Endothelial cell of umbilical vein (primary cell): ENCODE results near the gene AKT1. TPM values are rescaled to one million over a fixed set of nuclear protein-coding genes. Genes with fewer than 3 reads are reported as not detected.
A peak's percentile ranks its signal among the peaks of the same experiment; 100 is the strongest.

ENCODE experiments used
- BruUV-seq: library from RNA; stranded (reverse); fragments of 400-500 nt; replicated peaks from 2 replicates; lab custom pipeline; 2021; lab: Mats Ljungman, UMichigan
- CTCF ChIA-PET: fragments of 300-600, 350-600 bp; sonication (Branson Sonifier 250); formaldehyde crosslinking; loops from one replicate; lab custom pipeline; 2021; ENCODE audit warnings: antibody characterized with exemption, inconsistent platforms; lab: Charles Lee
- POLR2A ChIA-PET: fragments of 300-600, 350-600 bp; sonication (Branson Sonifier 250); formaldehyde crosslinking; loops from one replicate; lab custom pipeline; 2021; ENCODE audit warnings: antibody characterized with exemption, inconsistent platforms; lab: Charles Lee
- DNase-seq: peaks from one replicate; pipeline ENCODE4 v3.0.0-alpha.2; 2011; ENCODE audit warnings: low read depth, low spot score
- FAIRE-seq: peaks from 2 replicates; lab custom pipeline; 2011; peaks lifted over from hg19 to GRCh38; lab: Jason Lieb, UNC
- H2AFZ ChIP-seq: 2 replicates; pipeline ENCODE4 v1.6.0; 2012; ENCODE audit warnings: low read depth, low read length, control low read depth, inconsistent platforms
- H3K27ac ChIP-seq: 2 replicates; pipeline ENCODE4 v1.5.1; 2011; ENCODE audit warnings: low read depth, mild to moderate bottlenecking, control low read depth, low read length, moderate library complexity; ENCODE audit not compliant: insufficient read depth
- H3K27me3 ChIP-seq, 2 experiments: 2 replicates each; pipeline versions ENCODE4 v1.6.0 to v1.6.1; 2011; ENCODE audit warnings: low read length in 2 of 2, mixed read lengths in 1 of 2; ENCODE audit not compliant: control insufficient read depth in 2 of 2, insufficient read depth in 2 of 2
- H3K36me3 ChIP-seq, 2 experiments: 2 replicates in 1 of 2; 3 replicates in 1 of 2; pipeline ENCODE4 v1.5.1; 2011; ENCODE audit warnings: low read length in 2 of 2, mild to moderate bottlenecking in 1 of 2, moderate library complexity in 1 of 2; ENCODE audit not compliant: control insufficient read depth in 2 of 2, insufficient read depth in 2 of 2; ENCODE audit errors: extremely low read depth in 1 of 2
- H3K4me1 ChIP-seq: 3 replicates; pipeline ENCODE4 v1.5.1; 2011; ENCODE audit warnings: mild to moderate bottlenecking, low read length; ENCODE audit not compliant: control insufficient read depth, insufficient read depth; ENCODE audit errors: extremely low read depth
- H3K4me2 ChIP-seq: 2 replicates; pipeline ENCODE4 v1.6.1; 2011; ENCODE audit warnings: low read length, control low read depth, mixed read lengths; ENCODE audit not compliant: insufficient read depth
- H3K4me3 ChIP-seq, 3 experiments: fragments of 200-600 bp in 1 of 3; sonication (generic), shearing (Covaris generic) in 1 of 3; replicated peaks in 1 of 3; 2 replicates each; pipeline ENCODE4 v1.5.1; 2011 to 2016; ENCODE audit warnings: control low read depth in 3 of 3, low read length in 3 of 3, mild to moderate bottlenecking in 2 of 3, inconsistent platforms in 1 of 3, low read depth in 1 of 3, moderate library complexity in 1 of 3; ENCODE audit not compliant: insufficient read depth in 1 of 3
- H3K79me2 ChIP-seq: 2 replicates; pipeline ENCODE4 v1.6.0; 2012; ENCODE audit warnings: low read length, inconsistent platforms; ENCODE audit not compliant: control insufficient read depth, insufficient read depth
- H3K9ac ChIP-seq: replicated peaks from 2 replicates; pipeline ENCODE3; 2011; ENCODE audit warnings: low read length, control low read depth; ENCODE audit not compliant: insufficient read depth; ENCODE audit errors: extremely low read depth
- H3K9me1 ChIP-seq: replicated peaks from 3 replicates; pipeline ENCODE4 v1.6.0; 2011; ENCODE audit warnings: mild to moderate bottlenecking, low read length; ENCODE audit not compliant: control insufficient read depth, insufficient read depth; ENCODE audit errors: extremely low read depth
- H3K9me3 ChIP-seq: replicated peaks from 2 replicates; pipeline ENCODE4 v1.5.1; 2012; ENCODE audit warnings: low read length, inconsistent platforms; ENCODE audit not compliant: control insufficient read depth, insufficient read depth
- H4K20me1 ChIP-seq: replicated peaks from 2 replicates; pipeline ENCODE3; 2011; ENCODE audit warnings: mild to moderate bottlenecking, low read length; ENCODE audit not compliant: control insufficient read depth, insufficient read depth; ENCODE audit errors: extremely low read depth
- CTCF ChIP-seq, 2 donors: IDR thresholded peaks; 1 replicate in 1 of 2; 2 replicates in 1 of 2; pipeline ENCODE4 v1.5.1; 2011; ENCODE audit warnings: low read length in 2 of 2, mild to moderate bottlenecking in 2 of 2, moderate library complexity in 2 of 2, control low read depth in 1 of 2, inconsistent platforms in 1 of 2, low read depth in 1 of 2; ENCODE audit not compliant: insufficient read depth in 1 of 2; ENCODE audit errors: extremely low read depth in 1 of 2
- EZH2 ChIP-seq: IDR thresholded peaks from 2 replicates; pipeline ENCODE4 v1.6.1; 2012; ENCODE audit warnings: borderline replicate concordance, low read depth, mild to moderate bottlenecking, moderate library complexity, low read length, inconsistent platforms; ENCODE audit not compliant: severe bottlenecking
- FOS ChIP-seq: IDR thresholded peaks from 2 replicates; pipeline ENCODE4 v1.6.1; 2011; ENCODE audit warnings: mild to moderate bottlenecking, low read length, moderate library complexity, borderline replicate concordance; ENCODE audit not compliant: insufficient read depth
- JUN ChIP-seq: IDR thresholded peaks from 2 replicates; pipeline ENCODE4 v1.6.1; 2011; ENCODE audit warnings: borderline replicate concordance, low read depth; ENCODE audit not compliant: insufficient read length, insufficient read depth
- MAX ChIP-seq: IDR thresholded peaks from 2 replicates; pipeline ENCODE4 v1.6.1; 2011; ENCODE audit not compliant: insufficient read depth, insufficient read length
- MYC ChIP-seq: IDR thresholded peaks from one replicate; pipeline ENCODE4 v1.6.1; 2011; ENCODE audit warnings: mild to moderate bottlenecking, low read depth, low read length
- POLR2A ChIP-seq: IDR thresholded peaks from 2 replicates; pipeline ENCODE4 v1.6.1; 2012; ENCODE audit warnings: low read depth, mild to moderate bottlenecking, control low read depth, low read length
- dilution Hi-C: fragments of 300-500 bp; cut with MboI; formaldehyde crosslinking; loops from one replicate; pipeline ENCODE4 v1.15.0; 2019; ENCODE audit warnings: low sequenced_read_pairs; ENCODE audit not compliant: extremely low pct_ligation_motif_present
- intact Hi-C: fragments of 100-400 bp; cut with micrococcal nuclease; formaldehyde crosslinking; loops from one replicate; pipeline ENCODE4 v1.10.0; 2022
- polyA plus RNA-seq, 4 experiments: library from polyadenylated mRNA; depleted of rRNA in 3 of 4; stranded (reverse) in 3 of 4; unstranded in 1 of 4; fragments of >200 nt; gene quantifications; 2 replicates each; pipeline versions ENCODE4 v1.2.1 to v1.2.3, GENCODE V29; 2011 to 2012; ENCODE audit warnings: missing spikeins in 1 of 4
- total RNA-seq: library from RNA; stranded (reverse); gene quantifications from 2 replicates; pipeline ENCODE4 v1.2.3, GENCODE V29; 2021

AKT1 gene
- total and polyA plus RNA-seq, 2 donors (not counting 3 experiments of a cell fraction or from before 2014, with no cell fraction given): 177 to 191 TPM

DNA sequence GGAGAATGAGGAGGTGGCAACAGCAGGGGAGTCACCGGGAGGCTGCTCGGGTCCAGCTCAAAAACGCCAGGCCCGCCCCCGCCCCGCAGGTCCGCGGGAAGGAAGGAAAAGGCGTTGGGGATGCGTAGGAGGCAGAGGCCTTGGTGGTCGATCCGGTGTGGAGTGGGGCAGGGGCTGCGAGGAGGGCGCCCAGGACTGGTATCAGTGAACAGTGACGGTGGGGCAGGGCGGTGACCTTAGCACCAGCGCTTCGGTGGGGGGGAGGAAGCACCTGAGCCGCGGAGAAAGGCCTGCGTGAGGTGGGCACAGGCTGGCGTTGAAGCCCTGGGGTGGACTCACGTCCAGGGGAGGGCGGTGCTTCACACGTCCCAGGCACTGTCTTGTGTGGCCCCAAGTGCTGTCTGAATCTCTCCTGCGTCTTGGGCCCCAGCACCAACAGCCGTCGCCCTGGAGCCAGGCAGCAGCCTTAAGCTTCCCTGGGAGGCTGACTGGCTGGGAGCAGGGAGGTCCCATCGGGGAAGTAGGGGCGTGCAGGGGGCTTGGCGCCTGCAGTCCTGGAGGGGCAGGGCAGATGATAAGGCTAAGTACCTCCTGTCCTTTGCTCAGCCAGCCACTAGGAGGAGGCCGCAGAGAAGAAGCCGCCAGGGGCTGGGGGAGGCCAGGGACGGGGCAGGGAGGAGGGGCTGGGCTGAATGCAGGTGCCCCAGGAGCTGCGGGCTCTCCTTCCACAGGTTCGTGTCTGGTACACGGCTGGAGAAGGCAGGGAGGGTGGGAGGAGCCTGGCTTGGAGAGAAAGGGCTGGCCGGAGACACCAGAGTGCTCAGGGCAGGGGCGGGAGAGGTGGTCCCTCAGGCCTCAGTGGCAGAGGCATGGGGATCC is 31.9 kb upstream of the AKT1 start:
- H3K27ac ChIP-seq: no peak overlapping the region
- peak; percentile 46 for DNase-seq

More for the DNA sequence above, 31.9 kb upstream of the AKT1 start:
- H3K4me1 ChIP-seq: peaks cover 10% of the 10 kb centered on the region
- peak overlapping the region in 1 of 3 experiments; percentile 39 for H3K4me3 ChIP-seq
- no peaks in the 10 kb centered on the region for H3K9me1 ChIP-seq
- no peak for TF ChIP-seq POLR2A
- TF ChIP-seq EZH2: no peak
- TF ChIP-seq MAX: no peak
- TF ChIP-seq JUN: no peak
- TF ChIP-seq MYC: no peak
- TF ChIP-seq FOS: no peak
- peak; percentile 38 to 77 for TF ChIP-seq CTCF (IDR thresholded peaks at IDR 0.05; ENCODE audit: extremely low read depth in 1 of 2, insufficient read depth in 1 of 2, low read depth in 1 of 2, low read length in 2 of 2)
- dilution Hi-C loops (no loop called here), intact Hi-C loops (loop anchor here (2.0 to 5.0 kb wide), 3 partner anchors 33 to 75 kb away; partner anchors contain the start of genes AKT1, CEP170B and SIVA1)
- peak overlapping the region; percentile 7 for H3K4me2 ChIP-seq
- CTCF ChIA-PET: interaction anchor here (0.6 to 3.9 kb wide), 15 partner anchors 13 to 263 kb away, joined by 3 to 117 read pairs (median 3); partner anchors contain the start of genes CEP170B, SIVA1 and ZBTB42
- H3K9ac ChIP-seq: no peak overlapping the region
- BruUV-seq: no TSS peak
- peak; percentile 57 for FAIRE-seq
- no peaks in the 10 kb centered on the region for H3K27me3 ChIP-seq
- no peaks in the 10 kb centered on the region for H3K36me3 ChIP-seq
- no peaks in the 10 kb centered on the region for H3K79me2 ChIP-seq
- POLR2A ChIA-PET: no interaction called here
- H2AFZ ChIP-seq: peak overlapping the region; percentile 1
- no peaks in the 10 kb centered on the region for H4K20me1 ChIP-seq
- no peaks in the 10 kb centered on the region for H3K9me3 ChIP-seq
